B cell (primary cell): Measurements from ENCODE around the gene HHATL. TPM values are rescaled to one million over a fixed set of nuclear protein-coding genes. Genes with fewer than 3 reads are reported as not detected.

Source experiments
- ATAC-seq: fragments of 200-7000 bp; cut with Tn5 transposase; one replicate; pipeline ENCODE4 v1.10.0; 2021; ENCODE audit warnings: low read depth, mild to moderate bottlenecking, moderate number of reproducible peaks, moderate library complexity
- CTCF ChIA-PET: fragments of 350-600 bp; sonication (Branson Sonifier 250); formaldehyde crosslinking; loops from one replicate; lab custom pipeline; 2021; ENCODE audit warnings: antibody characterized with exemption, inconsistent platforms; lab: Charles Lee
- POLR2A ChIA-PET: fragments of 350-600 bp; sonication (Branson Sonifier 250); formaldehyde crosslinking; loops from one replicate; lab custom pipeline; 2021; ENCODE audit warnings: antibody characterized with exemption; lab: Charles Lee
- DNase-seq: peaks from one replicate; pipeline ENCODE4 v3.0.0; 2013
- H2AFZ ChIP-seq: 2 replicates; pipeline ENCODE4 v1.6.1; 2012; ENCODE audit warnings: mild to moderate bottlenecking, low read depth, low read length; ENCODE audit not compliant: insufficient read depth, poor library complexity, severe bottlenecking
- H3K27ac ChIP-seq, 2 donors: 1 replicate in 1 of 2; 2 replicates in 1 of 2; pipeline ENCODE4 v1.5.1; 2012 to 2013; ENCODE audit warnings: low read length in 2 of 2, mild to moderate bottlenecking in 2 of 2, moderate library complexity in 1 of 2
- H3K27me3 ChIP-seq, 4 experiments: fragments of 200-600 bp in 1 of 4; sonication (generic) in 1 of 4; replicated peaks in 1 of 4; 1 replicate in 2 of 4; 2 replicates in 2 of 4; pipeline versions ENCODE4 v1.6.1 to v1.7.0; 2013 to 2016; ENCODE audit warnings: low read length in 3 of 4, mild to moderate bottlenecking in 2 of 4, mixed read lengths in 1 of 4, moderate library complexity in 1 of 4; ENCODE audit not compliant: insufficient read depth in 4 of 4, control insufficient read depth in 3 of 4; ENCODE audit errors: control extremely low read depth in 1 of 4
- H3K36me3 ChIP-seq, 2 experiments: replicated peaks in 1 of 2; 1 replicate in 1 of 2; 2 replicates in 1 of 2; pipeline versions ENCODE4 v1.6.1 to v1.7.1; 2013; ENCODE audit warnings: low read length in 1 of 2; ENCODE audit not compliant: insufficient read depth in 2 of 2, control insufficient read depth in 1 of 2; ENCODE audit errors: control extremely low read depth in 1 of 2, extremely low read depth in 1 of 2
- H3K4me1 ChIP-seq, 2 donors: fragments of 200-600 bp in 1 of 2; sonication (generic) in 1 of 2; 1 replicate in 1 of 2; 2 replicates in 1 of 2; pipeline versions ENCODE4 v1.5.1 to v1.6.1; 2013 to 2017; ENCODE audit warnings: low read length in 2 of 2; ENCODE audit not compliant: control insufficient read depth in 2 of 2, insufficient read depth in 2 of 2
- H3K4me2 ChIP-seq: replicated peaks from 2 replicates; pipeline ENCODE3; 2012; ENCODE audit warnings: mild to moderate bottlenecking, low read depth, low read length; ENCODE audit not compliant: poor library complexity, severe bottlenecking
- H3K4me3 ChIP-seq, 5 experiments: fragments of 200-600 bp in 1 of 5; sonication (generic) in 1 of 5; 1 replicate in 3 of 5; 2 replicates in 2 of 5; pipeline versions ENCODE4 v1.5.1 to v1.7.0; 2011 to 2016; ENCODE audit warnings: low read length in 4 of 5, mild to moderate bottlenecking in 4 of 5, low read depth in 2 of 5, control low read depth in 1 of 5, moderate library complexity in 1 of 5; ENCODE audit not compliant: insufficient read depth in 1 of 5; ENCODE audit errors: control extremely low read depth in 1 of 5, extremely low read depth in 1 of 5
- H3K79me2 ChIP-seq: fragments of 200-600 bp; sonication (generic); one replicate; pipeline ENCODE4 v1.6.0; 2016; ENCODE audit warnings: low read length; ENCODE audit not compliant: control insufficient read depth, insufficient read depth
- H3K9ac ChIP-seq: fragments of 200-600 bp; sonication (generic); 2 replicates; pipeline ENCODE4 v1.6.1; 2017; ENCODE audit warnings: mild to moderate bottlenecking, low read length, moderate library complexity
- H3K9me3 ChIP-seq, 3 donors: one replicate each; pipeline versions ENCODE4 v1.6.1 to v1.7.1; 2013; ENCODE audit warnings: low read length in 2 of 3; ENCODE audit not compliant: control insufficient read depth in 2 of 3, insufficient read depth in 1 of 3; ENCODE audit errors: control extremely low read depth in 1 of 3
- H4K20me1 ChIP-seq: 2 replicates; pipeline ENCODE4 v1.6.0; 2012; ENCODE audit warnings: mild to moderate bottlenecking, low read length; ENCODE audit not compliant: insufficient read depth, control insufficient read depth, poor library complexity, severe bottlenecking
- H3K27ac Mint-ChIP-seq: one replicate; pipeline ENCODE4 v1.8.0; 2021; ENCODE audit warnings: mixed read lengths
- H3K27me3 Mint-ChIP-seq: one replicate; pipeline ENCODE4 v1.8.0; 2021; ENCODE audit warnings: mixed read lengths
- H3K4me1 Mint-ChIP-seq: one replicate; pipeline ENCODE4 v1.8.0; 2021; ENCODE audit warnings: mixed read lengths
- H3K4me3 Mint-ChIP-seq: one replicate; pipeline ENCODE4 v1.8.0; 2021; ENCODE audit warnings: mixed read lengths
- H3K9me3 Mint-ChIP-seq: one replicate; pipeline ENCODE4 v1.8.0; 2022; ENCODE audit warnings: mixed read lengths; ENCODE audit not compliant: insufficient read depth
- CTCF ChIP-seq: fragments of 200-600 bp; IDR thresholded peaks from one replicate; pipeline ENCODE4 v1.8.0; 2022; ENCODE audit warnings: antibody characterized with exemption, mild to moderate bottlenecking
- EZH2 ChIP-seq: IDR thresholded peaks from 2 replicates; pipeline ENCODE4 v1.6.1; 2012; ENCODE audit warnings: borderline replicate concordance, low read depth, mild to moderate bottlenecking, moderate library complexity, low read length; ENCODE audit not compliant: insufficient read depth, poor library complexity, severe bottlenecking
- WGBS: methylation state at CpG from one replicate; pipeline ENCODE4 v1.1.5; 2013; ENCODE audit warnings: missing lambda C conversion rate; ENCODE audit not compliant: insufficient coverage; 5-methylcytosine and 5-hydroxymethylcytosine counted together
- intact Hi-C: fragments of 100-400 bp; cut with micrococcal nuclease; formaldehyde crosslinking; loops from one replicate; pipeline ENCODE4 v1.10.0; 2022
- polyA plus RNA-seq: library from polyadenylated mRNA; depleted of rRNA; stranded (reverse); fragments of >200 nt; gene quantifications from 2 replicates; pipeline ENCODE4 v1.2.3, GENCODE V29; 2012
- total RNA-seq, 2 donors: library from RNA; stranded (reverse); fragments of 120-200 nt in 1 of 2; gene quantifications; 1 replicate in 1 of 2; 2 replicates in 1 of 2; pipeline versions ENCODE4 v1.2.3 to v1.2.4, GENCODE V29; 2013 to 2022

The HHATL gene
- total and polyA plus RNA-seq, 2 donors (not counting 1 experiment from before 2014, with no cell fraction given): not detected

GRCh38 chr3:42660898-42661297 is 41.7 kb downstream of the HHATL start:
- H3K4me2 ChIP-seq: no peak overlapping the region
- no peak overlapping the region for H3K27ac ChIP-seq
- H3K27me3 Mint-ChIP-seq: no peaks in the 10 kb centered on the region
- no peak for ATAC-seq
- H3K27me3 ChIP-seq: no peaks in the 10 kb centered on the region
- 72% methylated on average over 3 of the region's 4 CpGs for WGBS
- no peak overlapping the region for H3K4me3 Mint-ChIP-seq
- H4K20me1 ChIP-seq: no peaks in the 10 kb centered on the region
- H3K36me3 ChIP-seq: no peaks in the 10 kb centered on the region
- H3K9me3 ChIP-seq: no peaks in the 10 kb centered on the region
- peaks cover 13% of the 10 kb centered on the region for H3K4me1 Mint-ChIP-seq
- H3K9ac ChIP-seq: no peak overlapping the region
- no peak for TF ChIP-seq EZH2
- TF ChIP-seq CTCF: no peak
- no peaks in the 10 kb centered on the region for H3K79me2 ChIP-seq
- H3K4me1 ChIP-seq: peaks cover 13 to 22% of the 10 kb centered on the region in 2 donors
- CTCF ChIA-PET: no interaction called here
- H3K9me3 Mint-ChIP-seq: no peaks in the 10 kb centered on the region
- intact Hi-C loops: loop anchor here (5.0 kb wide), 1 partner anchor 81 kb away; no protein-coding TSS in a partner anchor
- no peak overlapping the region for H3K4me3 ChIP-seq
- POLR2A ChIA-PET: no interaction called here
- no peak for DNase-seq
- no peak overlapping the region for H2AFZ ChIP-seq
- no peak overlapping the region for H3K27ac Mint-ChIP-seq

GRCh38 chr3:42660131-42660715 is 42.4 kb downstream of the HHATL start:
- ATAC-seq (no peak), DNase-seq (no peak)
- ChIA-PET POLR2A (no interaction called here), CTCF (no interaction called here)
- Histone ChIP-seq H2AFZ (no peak overlapping the region), H3K27ac (no peak overlapping the region), H3K9ac (no peak overlapping the region), H3K9me3 (no peaks in the 10 kb centered on the region), H3K36me3 (no peaks in the 10 kb centered on the region), H3K79me2 (no peaks in the 10 kb centered on the region), H3K27me3 (no peaks in the 10 kb centered on the region), H4K20me1 (no peaks in the 10 kb centered on the region), H3K4me1 (peaks cover 13 to 22% of the 10 kb centered on the region in 2 donors), H3K4me2 (no peak overlapping the region), H3K4me3 (no peak overlapping the region)
- Mint-ChIP-seq H3K27me3 (no peaks in the 10 kb centered on the region), H3K9me3 (no peaks in the 10 kb centered on the region), H3K27ac (no peak overlapping the region), H3K4me1 (peaks cover 12% of the 10 kb centered on the region), H3K4me3 (no peak overlapping the region)
- intact Hi-C loops: loop anchor here (5.0 kb wide), 1 partner anchor 82 kb away; no protein-coding TSS in a partner anchor
- no peak for TF ChIP-seq CTCF
- TF ChIP-seq EZH2: no peak
- 84% methylated on average over 3 of the region's 6 CpGs for WGBS
